Transverse colon (tissue), 4 donors: ENCODE data around the gene ELAVL2. TPM values are rescaled to one million over a fixed set of nuclear protein-coding genes. Genes with fewer than 3 reads are reported as not detected.

ENCODE experiments used
- DNase-seq: peaks from one replicate; pipeline ENCODE4 v3.0.0-alpha.2; 2019
- H3K27ac ChIP-seq, 4 donors: fragments of 200-600 bp; sonication (generic); 2 replicates each; pipeline ENCODE4 v1.5.1; 2016 to 2018; ENCODE audit warnings: inconsistent platforms in 4 of 4
- H3K27me3 ChIP-seq: fragments of 200-600 bp; sonication (generic); 2 replicates; pipeline ENCODE4 v1.5.1; 2017; ENCODE audit warnings: inconsistent platforms
- H3K36me3 ChIP-seq, 4 donors: fragments of 200-600 bp; sonication (generic); 2 replicates each; pipeline ENCODE4 v1.5.1; 2017 to 2019; ENCODE audit warnings: inconsistent platforms in 4 of 4
- H3K4me1 ChIP-seq, 4 donors: fragments of 200-600 bp; sonication (generic); 2 replicates each; pipeline ENCODE4 v1.5.1; 2017 to 2020; ENCODE audit warnings: inconsistent platforms in 4 of 4
- H3K4me3 ChIP-seq, 4 donors: fragments of 200-600 bp; sonication (generic); 1 replicate in 1 of 4; 2 replicates in 3 of 4; pipeline versions ENCODE4 v1.5.1 to v1.6.1; 2017 to 2019; ENCODE audit warnings: inconsistent platforms in 4 of 4
- H3K9me3 ChIP-seq, 2 donors: fragments of 200-600 bp; sonication (generic); 2 replicates each; pipeline ENCODE4 v1.5.1; 2017 to 2019; ENCODE audit warnings: inconsistent platforms in 2 of 2
- EP300 ChIP-seq: sonication (generic); formaldehyde crosslinking; IDR thresholded peaks from one replicate; pipeline ENCODE4 v1.6.1; 2017; ENCODE audit warnings: antibody characterized with exemption, low read depth
- POLR2A ChIP-seq: fragments of 450-650 bp; IDR thresholded peaks from one replicate; pipeline ENCODE4 v1.6.1; 2016; ENCODE audit warnings: antibody characterized with exemption, mild to moderate bottlenecking, moderate library complexity
- POLR2AphosphoS5 ChIP-seq, 3 donors: sonication (generic); formaldehyde crosslinking; IDR thresholded peaks; one replicate each; pipeline ENCODE4 v1.6.1; 2016; ENCODE audit warnings: antibody characterized with exemption in 3 of 3
- WGBS, 2 donors: methylation state at CpG; one replicate each; pipeline ENCODE4 v1.1.5; 2018; ENCODE audit warnings: low coverage in 1 of 2; 5-methylcytosine and 5-hydroxymethylcytosine counted together
- in situ Hi-C, 4 donors: fragments of 200-750 bp; cut with MboI; loops; one replicate each; pipeline versions ENCODE4 v1.15.0 to v1.15.1; 2017; ENCODE audit warnings: low sequenced_read_pairs in 3 of 4, low pct_ligation_motif_present in 1 of 4, low pct_unique_long_range_greater_than_20kb in 1 of 4
- intact Hi-C: fragments of 100-400 bp; cut with DNase I; formaldehyde crosslinking; loops from one replicate; pipeline ENCODE4 v1.15.1; 2023; ENCODE audit warnings: low total_unique reads
- total RNA-seq, 4 donors: library from RNA; depleted of rRNA; stranded (reverse); fragments of >200 nt; gene quantifications; one replicate each; pipeline ENCODE4 v1.1.0, GENCODE V29; 2016
- TF ChIP-seq, protein P1 (sequence below), 5 experiments: fragments of 200-600 bp in 3 of 5; fragments of 450-650 bp in 2 of 5; sonication (generic) in 3 of 5; IDR thresholded peaks; 1 replicate in 2 of 5; 2 replicates in 3 of 5; pipeline ENCODE4 v1.5.1; 2016 to 2017; ENCODE audit warnings: antibody characterized with exemption in 5 of 5, inconsistent platforms in 3 of 5, mild to moderate bottlenecking in 2 of 5, moderate library complexity in 1 of 5

The ELAVL2 gene
- total RNA-seq, 4 donors from 2014 or later, result 0.41 to 2.2 (median 0.60) TPM; not detected in 1

GRCh38 chr9:23643656-23644258 is 182.3 kb downstream of the ELAVL2 start:
- intact Hi-C loops (no loop called here), in situ Hi-C loops (no loop called here)
- H3K9me3 ChIP-seq, result no peaks in the 10 kb centered on the region
- WGBS, 2 donors, result 85 to 86% methylated on average over 1 of the region's 1 CpG
- TF ChIP-seq POLR2A, result no peak
- TF ChIP-seq EP300, result no peak
- TF ChIP-seq POLR2AphosphoS5 (IDR thresholded peaks at IDR 0.05), result no peak
- TF ChIP-seq, protein P1, sequence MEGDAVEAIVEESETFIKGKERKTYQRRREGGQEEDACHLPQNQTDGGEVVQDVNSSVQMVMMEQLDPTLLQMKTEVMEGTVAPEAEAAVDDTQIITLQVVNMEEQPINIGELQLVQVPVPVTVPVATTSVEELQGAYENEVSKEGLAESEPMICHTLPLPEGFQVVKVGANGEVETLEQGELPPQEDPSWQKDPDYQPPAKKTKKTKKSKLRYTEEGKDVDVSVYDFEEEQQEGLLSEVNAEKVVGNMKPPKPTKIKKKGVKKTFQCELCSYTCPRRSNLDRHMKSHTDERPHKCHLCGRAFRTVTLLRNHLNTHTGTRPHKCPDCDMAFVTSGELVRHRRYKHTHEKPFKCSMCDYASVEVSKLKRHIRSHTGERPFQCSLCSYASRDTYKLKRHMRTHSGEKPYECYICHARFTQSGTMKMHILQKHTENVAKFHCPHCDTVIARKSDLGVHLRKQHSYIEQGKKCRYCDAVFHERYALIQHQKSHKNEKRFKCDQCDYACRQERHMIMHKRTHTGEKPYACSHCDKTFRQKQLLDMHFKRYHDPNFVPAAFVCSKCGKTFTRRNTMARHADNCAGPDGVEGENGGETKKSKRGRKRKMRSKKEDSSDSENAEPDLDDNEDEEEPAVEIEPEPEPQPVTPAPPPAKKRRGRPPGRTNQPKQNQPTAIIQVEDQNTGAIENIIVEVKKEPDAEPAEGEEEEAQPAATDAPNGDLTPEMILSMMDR (IDR thresholded peaks at IDR 0.05), result no peak
- no peaks in the 10 kb centered on the region for H3K4me1 ChIP-seq
- H3K27ac ChIP-seq, result no peak overlapping the region
- no peaks in the 10 kb centered on the region for H3K36me3 ChIP-seq
- H3K27me3 ChIP-seq, result no peaks in the 10 kb centered on the region
- DNase-seq, result no peak
- no peak overlapping the region for H3K4me3 ChIP-seq
